ENCODE measurements around the gene SLC48A1. TPM values are rescaled to one million over a fixed set of nuclear protein-coding genes. Genes with fewer than 3 reads are reported as not detected.

The SLC48A1 gene
- polyA plus RNA-seq, 1 donor (not counting 4 experiments of a cell fraction or from before 2014, with no cell fraction given), result 8.1 TPM

DNA sequence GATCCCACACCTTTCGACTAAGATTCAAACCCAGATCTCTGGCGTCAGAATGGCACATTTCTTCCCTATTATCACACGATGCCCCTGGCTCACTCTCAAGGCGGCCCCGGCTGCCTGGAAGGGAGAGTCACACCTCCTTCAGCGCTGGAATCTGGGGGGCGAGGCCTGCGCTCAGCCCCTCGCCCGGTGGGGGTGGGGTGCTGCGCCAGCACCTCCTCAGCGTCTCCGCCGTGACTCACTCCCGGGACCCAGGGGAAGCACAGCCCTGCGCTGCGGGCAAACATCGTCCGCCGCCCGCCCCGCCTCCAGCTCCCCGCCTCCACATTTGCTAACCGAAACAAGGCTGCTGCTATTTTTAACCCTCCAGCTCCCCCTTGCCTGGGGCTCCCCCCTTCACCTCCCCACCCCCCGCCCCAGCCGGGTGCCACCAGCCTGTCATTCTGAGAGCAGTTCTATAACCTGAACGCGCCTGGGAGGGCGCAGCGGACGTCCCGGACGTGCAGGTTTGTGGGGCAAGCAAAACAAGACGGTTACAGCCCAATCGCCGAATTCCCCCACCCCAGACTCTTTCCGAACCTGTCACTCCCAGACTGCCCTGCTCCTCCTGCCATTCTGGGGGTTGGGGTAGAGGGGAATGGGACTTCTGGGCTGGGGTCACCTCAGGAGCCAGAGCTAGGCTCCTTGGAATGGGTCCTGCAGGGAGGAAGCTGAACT lies 39.9 kb downstream of the SLC48A1 start:
- H2AFZ ChIP-seq (ENCODE audit: control insufficient read depth, low read length), result peak overlapping the region; percentile 17
- dilution Hi-C loops (cut with MboI; ENCODE audit: extremely low pct_ligation_motif_present, low sequenced_read_pairs), result no loop called here
- peak overlapping the region; percentile 89 for H3K4me2 ChIP-seq (ENCODE audit: control insufficient read depth, extremely low read depth, insufficient read depth, low read depth, low read length)
- DNase-seq (ENCODE audit: low read depth, low spot score) (no peak), FAIRE-seq (no peak)
- H3K27ac ChIP-seq (ENCODE audit: control insufficient read depth, insufficient read depth, low read length), result peak overlapping the region; percentile 95
- H3K4me3 ChIP-seq (ENCODE audit: control insufficient read depth in 2 of 3, extremely low read depth in 1 of 3, insufficient read depth in 2 of 3, low read depth in 1 of 3, low read length in 3 of 3), result peak overlapping the region in 2 of 3 experiments; percentile 53 to 58
- H4K20me1 ChIP-seq (ENCODE audit: control insufficient read depth, extremely low read depth, insufficient read depth, low read length), result peaks cover 12% of the 10 kb centered on the region
- H3K4me1 ChIP-seq (ENCODE audit: control insufficient read depth, extremely low read depth, insufficient read depth, low read length), result peaks cover 72% of the 10 kb centered on the region
- TF ChIP-seq CTCF (optimal IDR thresholded peaks at IDR 0.05 in 1 of 3, IDR thresholded peaks at IDR 0.05 in 1 of 3, conservative IDR thresholded peaks at IDR 0.05 in 1 of 3; ENCODE audit: extremely low read depth in 1 of 3, insufficient read depth in 2 of 3, low read length in 3 of 3) (no peak), EZH2 (IDR thresholded peaks at IDR 0.05; ENCODE audit: low read length) (no peak)
- H3K79me2 ChIP-seq (ENCODE audit: control insufficient read depth, insufficient read depth, low read length), result peaks cover 96% of the 10 kb centered on the region
- H3K36me3 ChIP-seq (ENCODE audit: control insufficient read depth in 2 of 2, extremely low read depth in 1 of 2, insufficient read depth in 2 of 2, low read length in 2 of 2), result peaks cover 5 to 23% of the 10 kb centered on the region in 2 experiments
- peaks cover 14% of the 10 kb centered on the region for H3K9me1 ChIP-seq (ENCODE audit: control insufficient read depth, extremely low read depth, insufficient read depth, low read length)
- H3K27me3 ChIP-seq (ENCODE audit: control insufficient read depth, extremely low read depth, insufficient read depth, low read length), result no peaks in the 10 kb centered on the region
- H3K9ac ChIP-seq (ENCODE audit: control insufficient read depth, extremely low read depth, insufficient read depth, low read length), result peak overlapping the region; percentile 79
- no peaks in the 10 kb centered on the region for H3K9me3 ChIP-seq (ENCODE audit: control insufficient read depth, low read depth, low read length)

DNA sequence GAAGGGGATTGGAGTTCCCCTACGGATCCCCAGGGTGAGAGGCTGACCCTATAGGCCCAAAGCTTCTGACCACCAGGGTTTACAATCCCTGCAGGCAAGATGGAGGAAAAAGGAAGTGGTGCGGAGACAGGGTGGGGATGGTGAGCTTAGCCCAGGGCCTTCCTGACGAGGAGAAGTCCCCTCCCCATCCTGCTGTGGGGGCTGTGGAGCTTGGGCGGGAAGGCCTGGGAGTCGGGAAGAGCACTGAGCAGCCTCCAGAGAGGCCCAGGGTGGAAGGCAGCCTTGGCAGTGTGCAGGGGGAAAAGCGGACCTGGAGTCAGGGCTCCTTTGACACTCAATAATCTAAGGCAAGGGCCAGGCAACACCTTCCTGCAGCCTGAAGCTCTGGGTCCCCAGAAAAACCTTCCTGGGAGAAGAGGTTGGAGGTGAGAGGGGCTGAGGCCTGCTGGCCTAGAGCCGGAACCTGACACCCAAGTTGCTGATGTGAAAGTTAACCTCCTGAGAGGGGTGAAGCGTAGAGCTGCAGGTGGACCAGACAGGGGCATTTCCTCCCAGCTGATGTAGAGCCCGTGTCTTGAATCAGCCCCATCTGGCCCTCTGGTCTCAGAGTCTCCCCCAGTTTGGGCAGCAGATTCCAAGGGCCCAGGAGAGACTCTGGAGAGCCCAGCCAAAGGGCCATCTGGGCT lies 40.6 kb downstream of the SLC48A1 start:
- DNase-seq (ENCODE audit: low read depth, low spot score) (no peak), FAIRE-seq (no peak)
- Histone ChIP-seq H3K4me3 (ENCODE audit: control insufficient read depth in 2 of 3, extremely low read depth in 1 of 3, insufficient read depth in 2 of 3, low read depth in 1 of 3, low read length in 3 of 3) (peak overlapping the region in 2 of 3 experiments; percentile 53 to 54), H3K9ac (ENCODE audit: control insufficient read depth, extremely low read depth, insufficient read depth, low read length) (peak overlapping the region; percentile 73), H3K4me1 (ENCODE audit: control insufficient read depth, extremely low read depth, insufficient read depth, low read length) (peaks cover 73% of the 10 kb centered on the region), H3K27ac (ENCODE audit: control insufficient read depth, insufficient read depth, low read length) (peak overlapping the region; percentile 95), H2AFZ (ENCODE audit: control insufficient read depth, low read length) (no peak overlapping the region), H3K36me3 (ENCODE audit: control insufficient read depth in 2 of 2, extremely low read depth in 1 of 2, insufficient read depth in 2 of 2, low read length in 2 of 2) (peaks cover 6 to 27% of the 10 kb centered on the region in 2 experiments), H3K4me2 (ENCODE audit: control insufficient read depth, extremely low read depth, insufficient read depth, low read depth, low read length) (peak overlapping the region; percentile 85), H3K9me1 (ENCODE audit: control insufficient read depth, extremely low read depth, insufficient read depth, low read length) (peaks cover 19% of the 10 kb centered on the region), H3K79me2 (ENCODE audit: control insufficient read depth, insufficient read depth, low read length) (peaks cover 96% of the 10 kb centered on the region), H4K20me1 (ENCODE audit: control insufficient read depth, extremely low read depth, insufficient read depth, low read length) (peaks cover 10% of the 10 kb centered on the region), H3K9me3 (ENCODE audit: control insufficient read depth, low read depth, low read length) (no peaks in the 10 kb centered on the region), H3K27me3 (ENCODE audit: control insufficient read depth, extremely low read depth, insufficient read depth, low read length) (no peaks in the 10 kb centered on the region)
- TF ChIP-seq CTCF (optimal IDR thresholded peaks at IDR 0.05 in 1 of 3, IDR thresholded peaks at IDR 0.05 in 1 of 3, conservative IDR thresholded peaks at IDR 0.05 in 1 of 3; ENCODE audit: extremely low read depth in 1 of 3, insufficient read depth in 2 of 3, low read length in 3 of 3), result no peak
- no peak for TF ChIP-seq EZH2 (IDR thresholded peaks at IDR 0.05; ENCODE audit: low read length)
- dilution Hi-C loops (cut with MboI; ENCODE audit: extremely low pct_ligation_motif_present, low sequenced_read_pairs), result no loop called here
